Jurkat, Clone E6-1 (cell line): Measurements from ENCODE around the gene ACR.

Experiments used
- DNase-seq: peaks from one replicate; pipeline ENCODE4 v3.0.0-alpha.2; 2011; ENCODE audit warnings: low read depth, low spot score
- H3K4me3 ChIP-seq: 2 replicates; pipeline ENCODE4 v1.5.1; 2011; ENCODE audit warnings: mild to moderate bottlenecking, low read length, control low read depth, moderate library complexity

ACR gene

DNA sequence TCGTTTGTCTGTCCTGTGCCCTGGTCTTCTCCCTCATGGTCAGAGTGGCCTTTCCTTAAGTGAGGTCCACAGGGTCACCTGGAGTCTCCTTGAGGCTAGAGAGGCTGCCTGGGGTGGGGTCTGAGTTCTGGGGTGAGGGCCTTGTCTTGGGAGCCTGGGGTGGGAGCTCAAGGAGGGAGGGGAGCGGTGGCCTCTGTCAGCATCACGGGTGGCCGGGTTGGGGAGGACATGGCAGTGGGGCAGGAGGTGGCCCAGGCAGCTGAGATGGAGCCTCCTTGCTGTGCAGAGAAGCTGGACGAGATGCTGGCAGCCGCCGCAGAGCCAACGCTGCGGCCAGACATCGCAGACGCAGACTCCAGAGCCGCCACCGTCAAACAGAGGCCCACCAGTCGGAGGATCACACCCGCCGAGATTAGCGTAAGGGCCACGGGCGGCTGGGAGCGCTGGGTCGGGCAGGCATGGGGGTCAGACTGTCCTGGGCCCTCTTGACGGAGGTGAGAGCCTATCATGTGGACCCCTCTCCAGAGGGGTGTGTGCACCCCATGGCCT lies 23.3 kb upstream of the ACR start:
- no peak overlapping the region for H3K4me3 ChIP-seq
- DNase-seq: no peak

DNA sequence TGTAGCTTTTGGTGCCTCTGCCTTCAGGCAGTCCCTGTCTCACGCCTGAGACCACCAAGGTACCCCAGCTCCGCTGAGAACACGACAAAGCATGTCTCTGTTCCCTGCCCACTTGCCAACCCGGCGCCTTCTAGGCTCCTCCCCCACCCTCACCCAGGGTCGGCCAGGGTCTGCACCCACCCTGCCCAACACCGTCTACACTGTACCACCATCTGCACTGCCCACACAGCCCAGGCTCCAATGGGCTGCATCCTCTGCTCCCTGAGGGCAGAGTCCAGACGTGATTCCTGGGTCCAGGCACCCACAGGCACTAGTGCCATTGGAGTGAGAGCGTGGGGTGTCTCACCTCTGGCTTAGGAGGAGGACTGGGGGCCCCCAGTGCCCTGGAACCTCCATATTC lies 22.8 kb upstream of the ACR start:
- DNase-seq: no peak
- no peak overlapping the region for H3K4me3 ChIP-seq

DNA sequence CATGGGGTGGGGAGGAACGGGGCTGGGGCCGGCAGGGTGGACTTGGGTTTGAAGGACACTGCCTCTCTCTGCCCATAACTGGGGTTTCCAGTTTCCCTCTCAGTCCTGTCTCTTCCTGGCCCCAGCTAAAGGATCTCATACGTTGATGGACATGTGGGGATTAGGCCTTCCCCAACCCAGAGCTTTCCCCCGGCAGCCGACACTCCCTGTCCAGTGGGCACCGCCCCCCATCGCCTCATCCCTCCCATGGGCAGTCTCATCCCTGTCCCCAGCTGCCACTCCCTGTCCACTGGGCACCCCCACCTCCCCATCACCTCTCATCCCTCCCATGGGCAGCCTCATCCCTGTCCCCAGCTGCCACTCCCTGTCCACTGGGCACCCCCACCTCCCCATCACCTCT lies 22.2 kb upstream of the ACR start:
- no peak for DNase-seq
- no peak overlapping the region for H3K4me3 ChIP-seq

DNA sequence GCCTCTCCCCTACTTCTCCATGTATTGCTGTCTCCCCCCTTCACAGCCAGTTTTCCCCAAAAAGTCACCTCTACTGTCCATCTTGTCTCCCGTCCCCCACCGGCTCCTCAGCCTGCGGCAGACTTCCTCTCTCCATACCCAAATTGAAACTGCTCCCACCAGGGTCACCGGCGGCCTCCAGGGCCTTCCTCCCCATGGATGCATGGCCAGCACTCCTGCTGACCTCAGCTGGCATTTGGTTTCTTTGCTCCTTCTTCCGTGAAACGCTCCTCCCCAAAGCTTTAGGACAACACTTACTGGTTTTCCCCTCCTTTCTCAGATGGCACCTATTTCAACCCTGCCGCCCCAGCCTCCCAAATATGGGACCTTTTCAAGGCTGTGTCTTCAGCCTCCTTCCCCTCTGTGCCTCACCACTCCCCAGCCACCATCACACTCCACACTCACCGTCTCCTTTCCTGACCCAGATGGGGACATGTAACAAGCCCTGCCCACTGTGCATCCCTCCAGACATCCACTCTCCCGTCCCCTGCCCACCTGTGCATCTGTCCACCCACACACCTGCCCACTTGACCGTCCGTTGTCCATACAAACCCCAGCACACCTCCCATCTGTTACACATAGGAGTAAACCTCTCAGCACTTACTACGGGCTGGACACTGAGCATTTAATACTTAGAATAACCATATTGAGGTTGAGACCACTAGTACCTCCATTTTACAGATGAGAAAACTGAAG lies 21.5 kb upstream of the ACR start:
- DNase-seq: no peak
- no peak overlapping the region for H3K4me3 ChIP-seq

DNA sequence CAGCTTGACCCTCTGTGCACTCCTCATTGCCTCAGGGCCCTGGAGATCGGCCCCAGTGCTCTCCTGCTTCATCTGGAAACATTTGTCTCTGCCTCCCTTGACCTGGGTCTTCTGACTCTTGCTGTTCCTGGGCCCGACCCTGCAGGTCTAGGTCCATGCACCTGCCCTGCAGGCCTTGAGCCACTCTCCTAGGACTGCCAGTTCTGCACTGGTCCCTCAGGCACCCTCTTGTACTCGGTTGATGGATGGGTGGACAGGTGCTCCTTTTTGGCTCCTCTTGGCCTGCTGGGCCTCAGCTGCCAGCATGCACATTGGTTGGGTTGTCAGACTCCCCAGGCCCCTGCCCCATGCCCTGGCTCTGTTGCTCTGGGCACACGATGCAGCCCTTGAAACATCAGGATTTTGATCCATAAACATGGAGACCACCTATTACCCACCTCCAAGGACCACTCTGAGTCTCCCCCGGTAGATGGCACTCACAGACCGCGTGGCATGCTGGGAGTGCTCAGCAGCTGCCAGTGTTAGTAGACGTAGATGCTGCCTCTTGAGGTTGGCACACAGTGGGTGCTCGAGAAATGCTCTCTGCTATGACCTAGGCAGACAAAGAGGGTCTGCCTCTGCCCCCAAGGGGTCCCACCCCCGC lies 20.2 kb upstream of the ACR start:
- H3K4me3 ChIP-seq: no peak overlapping the region
- no peak for DNase-seq

DNA sequence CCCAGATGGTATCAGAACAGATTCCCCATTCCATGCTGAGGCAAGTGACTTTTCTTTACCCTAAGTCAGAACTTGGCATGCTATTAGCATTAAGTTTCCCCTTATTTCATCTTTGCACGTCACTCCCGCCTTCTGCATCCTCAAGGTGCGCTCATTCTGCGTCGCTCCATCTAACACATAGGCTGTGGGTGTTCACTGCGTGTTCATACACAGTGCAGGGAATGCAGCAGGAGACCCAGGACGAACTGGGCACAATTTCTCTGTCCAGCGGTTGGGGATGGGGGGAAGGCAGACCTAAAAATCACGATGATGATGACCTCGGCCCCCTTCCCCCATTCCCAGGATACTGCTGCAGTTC lies 19.7 kb upstream of the ACR start:
- DNase-seq: no peak
- no peak overlapping the region for H3K4me3 ChIP-seq

DNA sequence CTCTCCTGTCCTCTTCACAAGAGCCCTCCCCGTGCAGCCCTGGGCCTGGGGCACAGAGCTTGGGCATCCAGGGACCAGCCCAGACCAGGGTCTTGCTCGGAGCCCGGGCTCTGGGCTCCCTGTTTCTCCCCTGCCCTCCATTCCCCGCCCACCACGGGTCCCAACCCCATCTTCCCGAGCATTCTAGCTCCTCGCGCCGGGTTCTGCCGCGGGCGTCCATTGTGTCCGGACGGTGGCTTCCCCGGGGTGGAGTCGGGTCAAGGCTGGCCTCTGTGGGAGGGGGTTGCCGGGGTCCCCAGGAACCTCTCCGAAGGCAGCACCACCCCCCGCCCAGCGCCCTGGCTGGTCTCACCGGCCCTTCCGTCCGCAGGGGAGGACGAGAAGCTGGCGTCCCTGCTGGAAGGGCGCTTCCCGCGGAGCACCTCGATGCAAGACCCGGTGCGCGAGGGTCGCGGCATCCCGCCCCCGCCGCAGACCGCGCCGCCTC lies 18.1 kb upstream of the ACR start:
- H3K4me3 ChIP-seq: no peak overlapping the region
- no peak for DNase-seq

DNA sequence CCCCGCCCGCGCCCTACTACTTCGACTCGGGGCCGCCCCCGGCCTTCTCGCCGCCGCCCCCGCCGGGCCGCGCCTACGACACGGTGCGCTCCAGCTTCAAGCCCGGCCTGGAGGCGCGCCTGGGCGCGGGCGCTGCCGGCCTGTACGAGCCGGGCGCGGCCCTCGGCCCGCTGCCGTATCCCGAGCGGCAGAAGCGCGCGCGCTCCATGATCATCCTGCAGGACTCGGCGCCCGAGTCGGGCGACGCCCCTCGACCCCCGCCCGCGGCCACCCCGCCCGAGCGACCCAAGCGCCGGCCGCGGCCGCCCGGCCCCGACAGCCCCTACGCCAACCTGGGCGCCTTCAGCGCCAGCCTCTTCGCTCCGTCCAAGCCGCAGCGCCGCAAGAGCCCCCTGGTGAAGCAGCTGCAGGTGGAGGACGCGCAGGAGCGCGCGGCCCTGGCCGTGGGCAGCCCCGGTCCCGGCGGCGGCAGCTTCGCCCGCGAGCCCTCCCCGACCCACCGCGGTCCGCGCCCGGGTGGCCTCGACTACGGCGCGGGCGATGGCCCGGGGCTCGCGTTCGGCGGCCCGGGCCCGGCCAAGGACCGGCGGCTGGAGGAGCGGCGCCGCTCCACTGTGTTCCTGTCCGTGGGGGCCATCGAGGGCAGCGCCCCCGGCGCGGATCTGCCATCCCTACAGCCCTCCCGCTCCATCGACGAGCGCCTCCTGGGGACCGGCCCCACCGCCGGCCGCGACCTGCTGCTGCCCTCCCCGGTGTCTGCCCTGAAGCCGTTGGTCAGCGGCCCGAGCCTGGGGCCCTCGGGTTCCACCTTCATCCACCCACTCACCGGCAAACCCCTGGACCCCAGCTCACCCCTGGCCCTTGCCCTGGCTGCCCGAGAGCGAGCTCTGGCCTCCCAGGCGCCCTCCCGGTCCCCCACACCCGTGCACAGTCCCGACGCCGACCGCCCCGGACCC lies 17.4 kb upstream of the ACR start:
- DNase-seq: no peak
- no peak overlapping the region for H3K4me3 ChIP-seq

DNA sequence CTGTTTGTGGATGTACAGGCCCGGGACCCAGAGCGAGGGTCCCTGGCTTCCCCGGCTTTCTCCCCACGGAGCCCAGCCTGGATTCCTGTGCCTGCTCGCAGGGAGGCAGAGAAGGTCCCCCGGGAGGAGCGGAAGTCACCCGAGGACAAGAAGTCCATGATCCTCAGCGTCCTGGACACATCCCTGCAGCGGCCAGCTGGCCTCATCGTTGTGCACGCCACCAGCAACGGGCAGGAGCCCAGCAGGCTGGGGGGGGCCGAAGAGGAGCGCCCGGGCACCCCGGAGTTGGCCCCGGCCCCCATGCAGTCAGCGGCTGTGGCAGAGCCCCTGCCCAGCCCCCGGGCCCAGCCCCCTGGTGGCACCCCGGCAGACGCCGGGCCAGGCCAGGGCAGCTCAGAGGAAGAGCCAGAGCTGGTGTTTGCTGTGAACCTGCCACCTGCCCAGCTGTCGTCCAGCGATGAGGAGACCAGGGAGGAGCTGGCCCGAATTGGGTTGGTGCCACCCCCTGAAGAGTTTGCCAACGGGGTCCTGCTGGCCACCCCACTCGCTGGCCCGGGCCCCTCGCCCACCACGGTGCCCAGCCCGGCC lies 16.7 kb upstream of the ACR start:
- DNase-seq: no peak
- H3K4me3 ChIP-seq: no peak overlapping the region

DNA sequence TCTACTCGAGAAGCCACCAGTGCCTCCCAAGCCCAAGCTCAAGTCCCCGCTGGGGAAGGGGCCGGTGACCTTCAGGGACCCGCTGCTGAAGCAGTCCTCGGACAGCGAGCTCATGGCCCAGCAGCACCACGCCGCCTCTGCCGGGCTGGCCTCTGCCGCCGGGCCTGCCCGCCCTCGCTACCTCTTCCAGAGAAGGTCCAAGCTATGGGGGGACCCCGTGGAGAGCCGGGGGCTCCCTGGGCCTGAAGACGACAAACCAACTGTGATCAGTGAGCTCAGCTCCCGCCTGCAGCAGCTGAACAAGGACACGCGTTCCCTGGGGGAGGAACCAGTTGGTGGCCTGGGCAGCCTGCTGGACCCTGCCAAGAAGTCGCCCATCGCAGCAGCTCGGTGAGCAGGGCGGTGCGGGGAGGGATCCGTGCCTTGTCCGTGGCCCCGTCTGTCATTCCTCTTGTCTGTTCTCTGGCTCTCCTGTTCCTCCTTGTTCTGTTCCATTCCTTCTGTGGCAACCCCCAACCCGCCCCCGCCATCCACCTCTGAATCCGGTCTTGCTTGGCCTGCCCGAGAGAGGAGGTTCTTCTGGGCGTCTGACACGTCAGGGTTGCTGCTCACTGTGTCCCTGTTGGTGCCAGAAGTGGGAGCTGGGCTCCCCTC lies 15.8 kb upstream of the ACR start:
- no peak for DNase-seq
- no peak overlapping the region for H3K4me3 ChIP-seq

DNA sequence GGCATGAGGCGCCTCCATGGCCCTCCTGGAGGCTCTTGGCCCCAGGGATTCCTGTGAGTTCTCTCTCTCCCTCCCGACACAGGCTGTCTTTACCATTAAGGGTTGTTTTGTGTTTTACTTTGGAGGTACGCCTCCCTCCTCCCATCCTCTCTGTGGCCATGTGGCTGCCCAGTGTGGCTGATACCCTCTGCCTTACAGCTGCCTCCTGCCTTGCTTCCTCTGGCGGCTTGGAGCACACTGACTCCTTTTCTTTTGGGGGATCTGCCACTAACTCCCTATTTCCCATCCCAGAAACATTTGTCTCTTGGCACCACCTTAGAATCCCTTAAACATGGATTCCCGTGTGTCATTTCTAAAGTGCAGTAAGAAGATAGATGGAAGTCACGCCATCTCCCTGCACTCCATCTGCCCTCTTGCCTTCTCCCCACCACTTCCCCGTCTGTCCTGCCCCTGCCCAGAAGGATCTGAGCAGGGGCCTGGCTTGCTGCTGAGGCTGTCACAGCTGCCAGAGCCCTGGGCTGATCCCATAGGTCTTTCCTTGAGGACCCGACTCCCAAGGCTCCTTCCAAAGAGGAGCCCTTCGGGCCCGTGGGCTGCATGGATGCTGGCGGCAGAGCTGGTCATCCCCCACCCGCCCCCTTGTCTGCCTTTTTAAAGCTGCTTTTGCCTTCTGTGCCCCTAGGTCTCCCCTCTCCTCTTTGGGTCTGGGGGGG lies 15.1 kb upstream of the ACR start:
- no peak for DNase-seq
- H3K4me3 ChIP-seq: no peak overlapping the region

DNA sequence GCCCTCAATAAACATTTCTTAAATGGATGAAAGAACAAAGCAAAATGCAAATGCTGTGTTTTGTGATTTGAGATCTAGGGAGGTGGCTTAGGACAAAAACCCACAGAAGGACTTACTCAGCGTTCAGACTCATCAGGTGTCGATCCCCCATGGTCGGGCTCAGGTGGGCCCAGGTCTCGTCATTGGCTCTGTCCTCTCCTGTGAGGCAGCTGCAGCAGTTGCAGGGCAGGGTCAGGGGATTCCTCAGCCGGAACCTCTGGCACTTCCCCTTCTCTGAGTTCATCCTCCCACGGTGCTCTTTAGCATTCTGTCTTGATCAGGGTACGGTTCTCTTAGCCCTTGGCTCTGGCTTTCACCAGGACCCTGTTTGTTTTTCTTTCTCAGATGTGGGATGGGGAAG lies 14.0 kb upstream of the ACR start:
- H3K4me3 ChIP-seq: no peak overlapping the region
- no peak for DNase-seq

DNA sequence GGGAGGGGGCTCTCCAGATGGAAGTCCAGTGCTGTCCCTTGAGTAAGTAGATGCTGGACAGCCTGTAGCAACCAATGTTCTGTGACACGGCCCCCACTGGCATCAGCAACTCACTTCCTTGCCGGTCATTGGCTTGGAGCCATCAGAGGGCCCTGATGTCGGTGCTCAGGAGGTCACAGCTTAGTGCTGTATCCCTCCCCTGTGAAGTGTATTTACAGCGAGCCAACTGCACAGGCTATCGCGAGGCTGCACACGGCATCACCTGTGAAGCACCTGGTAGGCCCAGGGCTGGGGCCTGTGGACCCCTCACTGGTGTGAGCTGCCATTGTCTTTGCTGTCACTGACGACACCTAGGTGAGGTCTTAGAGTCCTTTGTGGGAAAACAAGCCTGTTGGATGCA lies 13.4 kb upstream of the ACR start:
- no peak overlapping the region for H3K4me3 ChIP-seq
- no peak for DNase-seq

DNA sequence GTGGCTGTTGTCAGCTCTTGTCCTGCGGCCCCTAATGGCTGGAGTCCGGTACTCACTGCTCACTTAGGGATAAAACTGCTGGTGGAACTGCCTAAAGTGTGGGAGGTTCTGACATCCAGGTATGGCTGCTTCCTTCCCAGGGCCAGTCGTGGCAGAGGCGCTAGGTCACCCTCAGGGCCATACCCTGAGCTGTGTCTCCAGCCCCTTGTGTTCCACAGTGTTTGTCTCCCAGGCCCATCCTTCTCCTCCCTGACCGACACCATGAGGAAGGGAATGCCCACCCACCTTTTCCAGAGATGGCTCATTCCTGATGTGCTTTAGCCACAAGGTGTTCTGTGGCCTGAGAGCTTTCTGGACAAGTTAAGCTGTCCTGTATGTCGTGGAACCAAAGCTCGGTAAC lies 12.4 kb upstream of the ACR start:
- no peak overlapping the region for H3K4me3 ChIP-seq
- no peak for DNase-seq

DNA sequence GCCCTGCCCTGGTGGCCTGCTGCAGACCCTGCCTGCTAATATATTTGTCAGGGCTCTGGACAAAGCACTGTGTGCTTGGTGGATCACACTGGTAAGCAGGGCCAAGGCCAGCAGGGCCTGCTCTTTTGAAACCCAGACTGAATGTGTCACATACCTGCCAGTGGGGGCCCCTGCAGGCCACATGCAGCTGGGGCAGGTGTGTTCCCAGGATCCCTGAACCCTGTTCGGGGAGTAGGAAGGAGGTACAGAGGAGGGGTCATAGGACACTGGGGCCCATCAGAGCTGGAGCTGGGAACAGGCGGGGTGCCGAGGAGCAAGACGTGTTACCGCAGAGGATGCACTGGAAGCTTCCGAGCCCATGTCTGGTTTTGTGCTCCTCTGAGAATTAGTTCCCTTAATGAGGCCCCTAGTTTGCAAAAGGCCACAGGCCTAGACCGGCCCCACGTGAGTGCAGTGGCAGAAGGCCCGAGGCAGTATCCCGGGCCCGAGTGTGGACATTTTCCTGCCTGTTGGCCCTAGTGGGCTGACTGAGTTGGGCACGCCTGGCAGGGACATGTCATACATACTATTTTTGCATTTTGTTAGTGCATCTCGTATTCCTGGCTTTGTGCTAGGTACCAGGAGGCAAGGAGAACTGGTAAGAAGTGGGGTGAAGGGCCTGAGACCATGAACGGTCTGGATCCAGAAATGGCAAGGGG lies 11.2 kb upstream of the ACR start:
- no peak for DNase-seq

DNA sequence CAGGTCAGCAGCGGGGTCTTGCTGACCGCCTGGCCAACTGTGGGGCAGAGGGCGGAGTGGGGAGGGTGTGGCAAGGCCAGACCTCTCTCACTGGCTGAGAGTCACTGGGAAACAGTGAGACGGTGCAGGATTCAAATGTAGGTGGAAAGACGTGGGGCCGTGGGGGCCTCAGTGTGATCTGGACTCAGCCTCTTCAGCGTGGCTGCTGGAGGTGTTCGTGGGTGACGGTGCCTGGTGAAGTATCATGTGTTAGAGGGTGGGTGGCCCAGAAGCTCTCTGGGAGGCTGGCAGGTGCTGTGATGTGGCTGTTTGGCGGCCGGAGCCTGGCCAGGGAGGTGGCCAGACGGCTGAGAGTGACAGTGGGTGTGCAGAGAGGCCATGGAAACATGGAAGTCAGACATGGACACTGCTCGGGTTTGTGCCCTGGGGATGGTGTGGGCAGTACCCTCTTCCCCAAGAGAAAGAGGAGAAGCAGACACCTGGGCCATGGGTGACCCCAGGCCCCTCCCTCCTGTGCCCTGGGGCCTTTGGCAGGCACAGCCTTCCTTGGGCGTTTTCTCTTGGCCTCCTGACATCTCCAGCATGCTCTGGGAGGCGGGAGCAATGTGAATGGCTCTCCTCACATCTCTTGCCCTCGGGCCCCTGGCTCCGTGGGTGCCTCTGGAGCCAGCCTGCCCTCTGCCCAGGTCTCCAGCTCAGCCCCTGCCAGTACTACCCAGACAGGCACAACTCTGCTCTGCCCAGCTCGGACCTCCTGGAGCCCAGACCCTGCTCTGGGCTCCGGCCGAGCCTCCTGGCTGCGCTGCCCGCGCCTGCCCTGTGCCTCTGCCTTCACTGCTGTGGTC lies 10.1 kb upstream of the ACR start:
- H3K4me3 ChIP-seq: no peak overlapping the region
- no peak for DNase-seq

More for the DNA sequence above, 11.2 kb upstream of the ACR start:
- H3K4me3 ChIP-seq: no peak overlapping the region

DNA sequence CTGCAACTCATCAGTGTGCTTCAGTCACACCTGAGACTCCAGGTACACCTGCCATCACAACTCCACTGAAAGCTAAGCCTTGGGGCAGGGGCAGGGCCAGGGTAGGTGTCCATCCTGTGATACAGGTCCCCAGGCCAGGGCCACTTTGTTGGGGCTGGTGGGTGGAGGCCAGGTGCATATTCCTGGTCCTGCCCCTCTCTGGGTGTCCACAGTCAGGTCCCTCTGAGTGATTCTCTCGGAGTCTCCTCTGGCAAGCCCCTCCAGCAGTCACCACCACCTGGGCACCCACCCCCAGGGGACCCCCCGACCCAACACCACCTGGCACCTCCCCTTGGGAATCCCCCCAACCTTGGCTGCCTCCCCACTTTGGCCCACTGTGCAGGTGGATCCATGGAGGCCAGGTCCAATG lies 9.5 kb upstream of the ACR start:
- H3K4me3 ChIP-seq: no peak overlapping the region
- DNase-seq: no peak
